ENCODE data around the gene CARNS1. TPM values are rescaled to one million over a fixed set of nuclear protein-coding genes. Genes with fewer than 3 reads are reported as not detected.
A peak's percentile ranks its signal among the peaks of the same experiment; 100 is the strongest.

The CARNS1 gene
- total RNA-seq, 1 donor from 2014 or later = 0.23 TPM

- Mint-ChIP-seq H3K9me3 (ENCODE audit: unreplicated experiment) (no peaks in the 10 kb centered on the region), H3K4me3 (ENCODE audit: unreplicated experiment) (no peak within 1 kb of the TSS), H3K27me3 (ENCODE audit: low read depth, unreplicated experiment) (peaks cover 12% of the 10 kb centered on the region), H3K36me3 (ENCODE audit: low read depth, unreplicated experiment) (peaks cover 3% of the 10 kb centered on the region), H3K4me1 (ENCODE audit: low read depth, unreplicated experiment) (no peaks in the 10 kb centered on the region), H3K27ac (ENCODE audit: unreplicated experiment) (peak within 1 kb of the TSS; percentile 66)
- Histone ChIP-seq H3K27me3 (ENCODE audit: insufficient read depth, low read length) (no peaks in the 10 kb centered on the region), H4K20me1 (ENCODE audit: insufficient read depth, low read length) (no peaks in the 10 kb centered on the region), H3K4me3 (ENCODE audit: insufficient read depth, low read depth, low read length) (no peak within 1 kb of the TSS), H3K27ac (ENCODE audit: low read depth, low read length) (no peak within 1 kb of the TSS), H3K4me2 (ENCODE audit: low read length) (no peak within 1 kb of the TSS), H3K9ac (ENCODE audit: low read length) (no peak within 1 kb of the TSS), H3K4me1 (ENCODE audit: insufficient read depth, low read length) (no peaks in the 10 kb centered on the region), H3K9me3 (ENCODE audit: insufficient read depth, low read depth, low read length) (no peaks in the 10 kb centered on the region), H3K79me2 (ENCODE audit: insufficient read depth, low read length) (no peaks in the 10 kb centered on the region), H2AFZ (ENCODE audit: low read depth, low read length) (peak within 1 kb of the TSS; percentile 47), H3K36me3 (ENCODE audit: insufficient read depth, low read length) (no peaks in the 10 kb centered on the region)
- DNase-seq (ENCODE audit: low read depth) (no peak), FAIRE-seq (no peak)
- TF ChIP-seq CTCF (IDR thresholded peaks at IDR 0.05; ENCODE audit: insufficient read depth, low read depth, low read length) (no peak), EZH2 (IDR thresholded peaks at IDR 0.05; ENCODE audit: insufficient read depth, low read length) (no peak)
Observed at GRCh38 chr11:67452141-67452952, 36.9 kb downstream of the CARNS1 start, which contains the start of gene GPR152. TSS of gene GPR152 (minus strand) at chr11:67452729. CDS start at chr11:67452724, 5 bp downstream.

- TF ChIP-seq CTCF (IDR thresholded peaks at IDR 0.05; ENCODE audit: insufficient read depth, low read depth, low read length) (no peak), EZH2 (IDR thresholded peaks at IDR 0.05; ENCODE audit: insufficient read depth, low read length) (no peak)
- no peak overlapping the region for H3K4me3 Mint-ChIP-seq (ENCODE audit: unreplicated experiment)
- no peak for DNase-seq (ENCODE audit: low read depth)
- Histone ChIP-seq H3K4me2 (ENCODE audit: low read length) (no peak overlapping the region), H3K4me1 (ENCODE audit: insufficient read depth, low read length) (no peaks in the 10 kb centered on the region), H3K79me2 (ENCODE audit: insufficient read depth, low read length) (no peaks in the 10 kb centered on the region), H3K36me3 (ENCODE audit: insufficient read depth, low read length) (no peaks in the 10 kb centered on the region), H2AFZ (ENCODE audit: low read depth, low read length) (no peak overlapping the region), H3K9ac (ENCODE audit: low read length) (no peak overlapping the region), H3K9me3 (ENCODE audit: insufficient read depth, low read depth, low read length) (no peaks in the 10 kb centered on the region), H3K27ac (ENCODE audit: low read depth, low read length) (no peak overlapping the region), H3K4me3 (ENCODE audit: insufficient read depth, low read depth, low read length) (no peak overlapping the region), H3K27me3 (ENCODE audit: insufficient read depth, low read length) (no peaks in the 10 kb centered on the region), H4K20me1 (ENCODE audit: insufficient read depth, low read length) (no peaks in the 10 kb centered on the region)
- no peak overlapping the region for H3K27ac Mint-ChIP-seq (ENCODE audit: unreplicated experiment)
- H3K36me3 Mint-ChIP-seq (ENCODE audit: low read depth, unreplicated experiment) = peaks cover 3% of the 10 kb centered on the region
- peaks cover 16% of the 10 kb centered on the region for H3K27me3 Mint-ChIP-seq (ENCODE audit: low read depth, unreplicated experiment)
- H3K9me3 Mint-ChIP-seq (ENCODE audit: unreplicated experiment) = no peaks in the 10 kb centered on the region
- FAIRE-seq = no peak
- H3K4me1 Mint-ChIP-seq (ENCODE audit: low read depth, unreplicated experiment) = no peaks in the 10 kb centered on the region
Observed at GRCh38 chr11:67453816-67454732, 38.6 kb downstream of the CARNS1 start.

Measured in astrocyte (in vitro differentiated cells and primary cell).